Fibroblast of lung (primary cell): ENCODE data around the gene ATP8A2.

Experiments
- EZH2 ChIP-seq: IDR thresholded peaks from 2 replicates; pipeline ENCODE4 v1.5.1; 2012; ENCODE audit warnings: low read length, control low read depth, mild to moderate bottlenecking; ENCODE audit errors: missing control alignments
- TF ChIP-seq, protein P1 (sequence below), 2 donors: IDR thresholded peaks in 1 of 2; conservative IDR thresholded peaks in 1 of 2; 1 replicate in 1 of 2; 2 replicates in 1 of 2; pipeline ENCODE4 v1.5.1; 2011 to 2012; ENCODE audit warnings: low read length in 2 of 2, control low read depth in 1 of 2, inconsistent platforms in 1 of 2, low read depth in 1 of 2, mild to moderate bottlenecking in 1 of 2

GRCh38 chr13:26025196-26025595 is 653.4 kb downstream of the ATP8A2 start:
- TF ChIP-seq, protein P1, sequence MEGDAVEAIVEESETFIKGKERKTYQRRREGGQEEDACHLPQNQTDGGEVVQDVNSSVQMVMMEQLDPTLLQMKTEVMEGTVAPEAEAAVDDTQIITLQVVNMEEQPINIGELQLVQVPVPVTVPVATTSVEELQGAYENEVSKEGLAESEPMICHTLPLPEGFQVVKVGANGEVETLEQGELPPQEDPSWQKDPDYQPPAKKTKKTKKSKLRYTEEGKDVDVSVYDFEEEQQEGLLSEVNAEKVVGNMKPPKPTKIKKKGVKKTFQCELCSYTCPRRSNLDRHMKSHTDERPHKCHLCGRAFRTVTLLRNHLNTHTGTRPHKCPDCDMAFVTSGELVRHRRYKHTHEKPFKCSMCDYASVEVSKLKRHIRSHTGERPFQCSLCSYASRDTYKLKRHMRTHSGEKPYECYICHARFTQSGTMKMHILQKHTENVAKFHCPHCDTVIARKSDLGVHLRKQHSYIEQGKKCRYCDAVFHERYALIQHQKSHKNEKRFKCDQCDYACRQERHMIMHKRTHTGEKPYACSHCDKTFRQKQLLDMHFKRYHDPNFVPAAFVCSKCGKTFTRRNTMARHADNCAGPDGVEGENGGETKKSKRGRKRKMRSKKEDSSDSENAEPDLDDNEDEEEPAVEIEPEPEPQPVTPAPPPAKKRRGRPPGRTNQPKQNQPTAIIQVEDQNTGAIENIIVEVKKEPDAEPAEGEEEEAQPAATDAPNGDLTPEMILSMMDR (conservative IDR thresholded peaks at IDR 0.05 in 1 of 2, IDR thresholded peaks at IDR 0.05 in 1 of 2; ENCODE audit: low read depth in 1 of 2, low read length in 2 of 2): no peak
- TF ChIP-seq EZH2: no peak
